ENCODE measurements around the gene VTI1A. TPM values are rescaled to one million over a fixed set of nuclear protein-coding genes. Genes with fewer than 3 reads are reported as not detected.
"Not testable (repeated sequence)": the region's sequence is repeated elsewhere in the genome, so short reads cannot be mapped to it uniquely, and the experiment has no call there.

VTI1A gene
- total RNA-seq, 1 experiment from 2014 or later = 33.4 TPM

DNA sequence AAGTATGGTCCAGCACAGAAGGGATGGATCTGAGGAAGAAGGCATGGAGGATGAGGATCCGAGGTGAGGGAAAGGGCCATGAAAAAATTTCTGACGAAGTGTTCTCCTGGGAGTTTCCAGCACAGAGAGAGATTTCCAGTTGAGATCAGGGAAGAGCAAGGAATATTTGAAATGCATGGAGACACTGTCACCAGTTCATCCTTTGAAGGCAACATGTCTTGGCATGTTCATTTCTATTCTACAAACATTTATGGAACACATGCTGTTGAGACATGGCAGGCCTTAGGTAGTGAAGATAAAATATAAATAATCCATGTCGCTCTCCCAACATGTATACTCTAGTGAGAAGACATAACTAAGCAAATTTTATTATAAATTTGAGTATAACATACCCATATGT lies 269.1 kb downstream of the VTI1A start:
- peaks cover 27% of the 10 kb centered on the region for H3K4me1 ChIP-seq (replicated peaks)
- no peak overlapping the region for H3K4me3 ChIP-seq
- no peak overlapping the region for H3K27ac ChIP-seq
- H3K27me3 ChIP-seq (replicated peaks) = no peaks in the 10 kb centered on the region
- no peak for DNase-seq (ENCODE audit: low read depth in 1 of 2, low spot score in 2 of 2)
- no peaks in the 10 kb centered on the region for H3K9me3 ChIP-seq (replicated peaks)
- peaks cover 4% of the 10 kb centered on the region; the same call in 1 of the 2 replicates for H3K36me3 ChIP-seq

DNA sequence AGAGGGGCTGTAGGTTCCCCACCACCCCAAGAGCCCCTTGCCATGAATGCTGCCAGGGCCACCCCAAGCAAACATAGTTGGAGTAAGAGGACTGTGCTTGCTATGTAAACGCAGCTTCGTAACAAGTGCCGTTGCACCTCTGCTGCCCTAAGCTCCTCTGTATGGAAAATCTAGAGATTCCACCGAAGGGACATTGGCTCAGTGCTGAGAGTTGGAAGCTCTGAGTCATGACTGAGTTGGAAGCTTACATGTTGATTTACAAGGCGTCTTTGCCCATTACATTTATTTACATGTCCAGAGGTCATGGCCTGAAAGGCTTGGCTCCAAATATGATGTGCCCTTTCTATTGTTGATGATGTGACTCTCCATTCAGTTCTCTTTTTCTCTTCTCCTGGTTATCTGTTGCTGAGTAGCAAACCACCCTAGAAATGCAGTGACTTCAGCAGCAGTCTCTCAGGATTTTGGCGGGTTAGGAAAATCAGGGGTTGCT lies 270.0 kb downstream of the VTI1A start:
- Histone ChIP-seq H3K27ac (peak overlapping the region; percentile 22; the same call in 1 of the 2 replicates), H3K4me3 (no peak overlapping the region), H3K36me3 (peaks cover 4% of the 10 kb centered on the region; the same call in 1 of the 2 replicates), H3K27me3 (replicated peaks) (no peaks in the 10 kb centered on the region), H3K9me3 (replicated peaks) (no peaks in the 10 kb centered on the region), H3K4me1 (replicated peaks) (peaks cover 18% of the 10 kb centered on the region)
- peak; percentile 51 to 70 for DNase-seq (ENCODE audit: low read depth in 1 of 2, low spot score in 2 of 2)

DNA sequence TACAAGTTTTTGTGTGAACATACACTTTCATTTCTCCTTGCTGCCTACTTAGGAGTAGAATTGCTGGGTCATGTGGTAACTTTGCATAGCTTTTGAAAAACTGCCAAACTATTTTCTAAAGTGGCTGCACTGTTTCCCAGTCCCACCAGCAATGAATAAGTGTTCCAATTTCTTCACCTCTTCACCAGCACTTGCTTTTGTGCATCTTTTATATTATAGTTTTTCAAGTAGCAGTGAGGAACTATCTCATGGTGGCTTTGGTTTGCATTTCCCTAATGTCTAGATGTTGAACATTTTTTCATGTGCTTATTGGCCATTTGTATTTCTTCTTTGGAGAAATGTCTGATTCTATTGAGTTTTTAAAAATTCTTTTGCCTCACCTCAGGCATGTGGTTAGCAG lies 273.2 kb downstream of the VTI1A start:
- peaks cover 17% of the 10 kb centered on the region for H3K4me1 ChIP-seq (replicated peaks)

DNA sequence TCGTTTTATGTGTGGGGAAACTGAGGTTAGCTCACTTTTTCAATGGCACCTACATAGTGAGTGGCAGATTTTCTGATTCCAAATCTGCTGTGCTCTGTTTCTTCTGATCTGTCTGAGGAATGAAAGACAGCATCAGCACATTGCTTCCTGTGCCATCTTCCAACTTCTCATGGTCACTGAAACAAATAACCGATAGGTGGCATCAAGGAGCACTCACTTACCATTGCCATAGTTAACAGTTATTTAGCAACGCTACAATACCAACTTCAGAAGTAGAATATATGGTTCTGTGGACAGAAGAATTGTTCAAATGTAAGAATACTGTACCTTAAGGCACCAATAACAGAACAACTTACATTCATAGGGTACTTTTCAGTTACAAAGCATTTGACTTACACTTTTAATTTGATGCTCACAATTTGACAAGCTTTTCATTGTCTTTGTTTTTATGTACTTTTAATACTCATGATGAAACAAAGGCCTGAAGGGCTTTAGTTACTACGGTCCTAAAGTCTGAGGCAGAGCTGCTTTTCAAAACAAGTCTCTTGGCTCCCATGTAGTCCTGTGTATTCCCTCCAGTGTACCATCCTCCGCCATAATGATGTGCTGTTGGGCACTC lies 274.2 kb downstream of the VTI1A start:
- Histone ChIP-seq H3K36me3 (peaks cover 2% of the 10 kb centered on the region; the same call in 1 of the 2 replicates), H3K4me3 (no peak overlapping the region), H3K4me1 (replicated peaks) (peaks cover 17% of the 10 kb centered on the region), H3K27ac (no peak overlapping the region), H3K27me3 (replicated peaks) (no peaks in the 10 kb centered on the region), H3K9me3 (replicated peaks) (no peaks in the 10 kb centered on the region)
- DNase-seq (ENCODE audit: low read depth in 1 of 2, low spot score in 2 of 2) = peak in 1 of 2 experiments; percentile 15

More for the DNA sequence above, 273.2 kb downstream of the VTI1A start:
- Histone ChIP-seq H3K36me3 (peaks cover 4% of the 10 kb centered on the region; the same call in 1 of the 2 replicates), H3K27me3 (replicated peaks) (no peaks in the 10 kb centered on the region), H3K4me3 (no peak overlapping the region), H3K9me3 (replicated peaks) (no peaks in the 10 kb centered on the region), H3K27ac (no peak overlapping the region)
- no peak for DNase-seq (ENCODE audit: low read depth in 1 of 2, low spot score in 2 of 2)

DNA sequence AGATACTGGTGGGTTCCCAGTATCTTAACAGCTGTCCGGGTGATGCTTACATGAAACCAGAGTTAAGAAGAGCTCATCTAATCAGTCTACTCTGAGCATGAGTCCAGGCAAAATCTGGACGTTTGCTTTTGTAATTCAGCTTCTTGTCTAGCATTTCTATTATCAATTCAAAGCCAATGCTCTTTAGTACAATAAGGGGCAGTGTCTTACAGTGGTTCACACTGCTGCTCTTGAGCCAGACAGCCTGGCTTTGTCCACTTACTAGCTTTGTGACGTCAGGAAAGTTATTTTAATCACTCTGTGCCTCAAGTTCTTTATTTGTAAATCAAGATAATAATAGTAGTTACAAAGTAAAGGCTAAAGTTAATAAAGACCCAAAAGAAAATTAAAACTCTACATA lies 275.7 kb downstream of the VTI1A start:
- DNase-seq (ENCODE audit: low read depth in 1 of 2, low spot score in 2 of 2) = no peak
- peaks cover 1% of the 10 kb centered on the region for H3K4me1 ChIP-seq (replicated peaks)
- H3K36me3 ChIP-seq = no peaks in the 10 kb centered on the region
- H3K27me3 ChIP-seq (replicated peaks) = no peaks in the 10 kb centered on the region
- no peaks in the 10 kb centered on the region for H3K9me3 ChIP-seq (replicated peaks)
- H3K27ac ChIP-seq = no peak overlapping the region
- no peak overlapping the region for H3K4me3 ChIP-seq

DNA sequence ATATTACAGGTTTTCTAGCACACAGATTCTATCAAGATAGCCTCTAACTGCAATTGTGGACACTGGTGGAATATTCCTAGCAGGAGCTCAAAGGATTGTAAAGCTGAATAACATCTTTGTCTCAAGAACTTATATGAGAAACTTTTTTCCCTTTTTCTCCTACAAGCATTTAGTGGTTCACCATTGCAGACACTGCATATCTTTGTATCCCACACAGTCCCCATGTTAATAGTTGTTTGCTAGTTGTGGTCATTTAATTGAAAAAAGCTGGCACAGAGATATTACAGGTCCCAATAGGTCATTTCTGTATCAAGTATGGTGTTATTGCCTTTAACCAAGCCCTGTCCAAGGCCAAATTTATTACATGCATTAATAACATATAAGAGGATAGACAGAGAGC lies 276.9 kb downstream of the VTI1A start:
- H3K27me3 ChIP-seq (replicated peaks) = no peaks in the 10 kb centered on the region
- H3K4me1 ChIP-seq (replicated peaks) = no peaks in the 10 kb centered on the region
- DNase-seq (ENCODE audit: low read depth in 1 of 2, low spot score in 2 of 2) = no peak
- no peaks in the 10 kb centered on the region for H3K9me3 ChIP-seq (replicated peaks)
- no peak overlapping the region for H3K27ac ChIP-seq
- H3K4me3 ChIP-seq = no peak overlapping the region
- no peaks in the 10 kb centered on the region for H3K36me3 ChIP-seq

DNA sequence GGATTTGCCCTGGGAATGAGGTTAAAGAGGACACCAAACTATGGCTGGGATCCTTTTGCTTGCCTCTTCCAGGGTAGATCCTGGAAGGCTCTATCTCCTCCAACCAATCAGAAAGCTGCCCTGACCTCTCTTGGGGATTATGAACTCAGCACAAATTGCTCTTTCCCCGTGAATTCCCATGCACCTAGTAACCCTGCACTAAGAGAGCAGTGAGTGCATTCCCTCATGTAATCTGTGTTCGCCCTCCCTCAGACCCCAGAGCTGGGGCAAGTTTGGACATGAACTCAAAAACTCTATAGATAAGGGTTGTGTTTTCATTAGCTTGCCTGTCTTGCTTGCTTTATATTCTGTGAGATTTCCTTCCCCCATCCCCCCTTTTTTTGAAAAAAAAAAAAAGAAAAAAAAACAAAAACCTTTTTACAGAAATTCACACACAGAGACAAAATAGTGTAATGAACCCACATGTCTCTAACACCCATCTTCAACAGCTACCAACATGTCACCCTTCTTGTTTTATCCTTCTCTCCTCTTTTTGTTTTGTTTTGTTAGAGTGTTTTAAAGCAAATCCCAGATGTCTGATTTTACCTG lies 277.5 kb downstream of the VTI1A start:
- no peaks in the 10 kb centered on the region for H3K27me3 ChIP-seq (replicated peaks)
- DNase-seq (ENCODE audit: low read depth in 1 of 2, low spot score in 2 of 2) = no peak
- no peaks in the 10 kb centered on the region for H3K36me3 ChIP-seq
- H3K9me3 ChIP-seq (replicated peaks) = no peaks in the 10 kb centered on the region
- H3K4me1 ChIP-seq (replicated peaks) = no peaks in the 10 kb centered on the region
- H3K27ac ChIP-seq = no peak overlapping the region
- H3K4me3 ChIP-seq = no peak overlapping the region

DNA sequence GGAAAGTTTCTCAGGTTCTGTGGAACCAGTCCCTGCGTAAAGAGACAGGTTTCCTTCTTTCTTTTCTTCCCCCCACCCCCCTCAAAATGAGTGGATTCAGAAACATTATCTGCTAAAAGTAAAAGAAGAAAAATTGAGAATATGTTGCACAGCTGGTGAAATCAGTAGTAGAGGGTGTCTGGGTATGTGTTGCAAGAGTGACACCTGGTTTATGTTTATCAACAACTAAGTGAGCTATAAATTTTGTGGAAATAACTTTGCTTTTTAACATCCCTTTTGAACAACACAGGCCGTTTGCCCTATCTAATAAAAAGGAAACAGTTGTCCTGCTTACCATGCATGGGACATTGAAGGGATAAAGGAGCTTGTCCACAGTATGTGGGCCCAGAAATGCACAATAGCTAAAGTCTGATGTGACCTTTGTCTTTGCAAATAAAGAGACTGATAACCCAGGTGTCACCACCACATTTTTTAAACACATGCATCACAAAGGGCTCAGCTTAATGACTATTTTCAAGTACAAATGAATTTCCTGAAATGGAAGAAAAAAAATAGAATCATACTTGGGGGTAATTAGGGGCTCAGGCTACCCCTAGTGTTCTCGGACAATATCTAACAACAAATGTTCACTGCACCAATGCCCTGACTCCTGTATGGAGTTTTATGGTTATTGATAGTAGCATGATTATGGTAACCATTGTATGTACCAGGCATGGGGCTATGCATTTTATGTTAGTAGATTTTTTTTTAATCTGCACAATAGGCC lies 281.3 kb downstream of the VTI1A start:
- no peak for DNase-seq (ENCODE audit: low read depth in 1 of 2, low spot score in 2 of 2)
- no peak overlapping the region for H3K27ac ChIP-seq
- no peaks in the 10 kb centered on the region for H3K27me3 ChIP-seq (replicated peaks)
- peaks cover 15% of the 10 kb centered on the region for H3K4me1 ChIP-seq (replicated peaks)
- H3K9me3 ChIP-seq (replicated peaks) = no peaks in the 10 kb centered on the region
- no peak overlapping the region for H3K4me3 ChIP-seq
- no peaks in the 10 kb centered on the region for H3K36me3 ChIP-seq

DNA sequence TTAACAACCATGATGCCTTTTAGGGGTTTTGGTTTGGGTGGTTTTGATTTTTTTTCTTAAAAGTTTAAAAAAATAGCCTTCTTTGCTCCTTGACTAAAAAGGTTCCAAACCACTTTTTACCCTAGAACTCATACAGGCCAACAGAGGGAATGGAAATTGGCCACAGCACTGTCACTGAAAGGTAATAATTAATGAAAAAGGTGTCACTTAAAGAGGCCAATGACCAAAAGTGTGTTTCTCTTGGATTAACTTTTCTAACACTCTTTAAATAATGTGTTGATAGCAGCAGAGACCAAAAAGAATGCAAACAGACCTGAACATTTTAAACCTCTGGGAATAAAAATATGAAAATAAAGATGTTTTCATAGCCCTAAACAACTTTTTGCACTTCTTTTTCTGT lies 282.0 kb downstream of the VTI1A start:
- DNase-seq (ENCODE audit: low read depth in 1 of 2, low spot score in 2 of 2) = no peak
- H3K36me3 ChIP-seq = no peaks in the 10 kb centered on the region
- H3K27ac ChIP-seq = no peak overlapping the region
- H3K4me1 ChIP-seq (replicated peaks) = peaks cover 16% of the 10 kb centered on the region
- no peaks in the 10 kb centered on the region for H3K27me3 ChIP-seq (replicated peaks)
- no peak overlapping the region for H3K4me3 ChIP-seq
- no peaks in the 10 kb centered on the region for H3K9me3 ChIP-seq (replicated peaks)

DNA sequence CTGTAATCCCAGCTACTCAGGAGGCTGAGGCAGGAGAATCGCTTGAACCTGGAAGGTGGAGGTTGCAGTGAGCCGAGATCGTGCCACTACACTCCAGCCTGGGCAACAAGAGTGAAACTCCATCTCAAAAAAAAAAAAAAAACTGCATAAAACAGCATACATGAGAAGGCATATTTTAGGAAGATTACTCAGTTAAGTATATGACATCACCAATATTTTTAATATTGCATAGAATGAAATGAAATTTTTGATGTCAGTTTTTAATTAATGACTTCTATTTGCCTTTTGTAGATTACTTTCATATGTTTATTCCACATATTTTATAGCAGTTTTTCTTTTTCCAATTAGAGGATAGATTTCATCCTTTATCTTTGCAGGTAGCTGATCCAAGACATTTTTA lies 284.4 kb downstream of the VTI1A start:
- not testable (repeated sequence) for DNase-seq (ENCODE audit: low read depth in 1 of 2, low spot score in 2 of 2); H3K27me3 ChIP-seq (replicated peaks); H3K27ac ChIP-seq; H3K36me3 ChIP-seq; H3K4me3 ChIP-seq; H3K9me3 ChIP-seq (replicated peaks)
- peaks cover 16% of the 10 kb centered on the region for H3K4me1 ChIP-seq (replicated peaks)

DNA sequence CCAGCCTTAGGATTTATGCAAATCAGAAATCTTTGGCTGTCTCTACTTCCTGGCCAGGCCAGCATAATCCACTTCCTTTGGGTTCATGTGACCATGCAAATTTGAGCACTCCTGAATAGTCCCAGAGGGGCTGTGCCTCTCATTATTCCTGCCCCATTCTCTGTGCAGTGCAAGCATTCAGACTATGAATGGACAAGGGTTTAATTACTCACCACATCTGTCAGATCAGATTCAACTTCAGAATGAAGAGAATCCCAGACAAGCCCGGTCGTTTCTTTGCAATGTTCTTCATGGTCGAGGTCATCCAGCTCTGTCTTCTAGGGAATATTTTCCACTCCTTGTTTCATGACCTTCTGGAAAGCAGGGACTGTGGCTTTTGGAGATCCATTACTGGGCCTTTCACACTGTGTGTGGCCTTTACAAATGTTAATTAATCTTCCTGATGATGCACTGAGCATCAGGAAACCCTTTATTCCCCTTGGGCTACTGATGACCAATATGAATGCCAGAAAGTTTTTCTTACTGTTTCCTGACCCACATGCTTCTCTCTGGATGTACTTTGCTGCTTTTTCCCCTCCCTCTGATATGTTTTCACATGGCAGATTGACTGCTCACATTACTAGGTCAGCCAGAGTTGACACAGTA lies 285.4 kb downstream of the VTI1A start:
- no peak overlapping the region for H3K27ac ChIP-seq
- H3K9me3 ChIP-seq (replicated peaks) = no peaks in the 10 kb centered on the region
- peak in 1 of 2 experiments; percentile 33 for DNase-seq (ENCODE audit: low read depth in 1 of 2, low spot score in 2 of 2)

DNA sequence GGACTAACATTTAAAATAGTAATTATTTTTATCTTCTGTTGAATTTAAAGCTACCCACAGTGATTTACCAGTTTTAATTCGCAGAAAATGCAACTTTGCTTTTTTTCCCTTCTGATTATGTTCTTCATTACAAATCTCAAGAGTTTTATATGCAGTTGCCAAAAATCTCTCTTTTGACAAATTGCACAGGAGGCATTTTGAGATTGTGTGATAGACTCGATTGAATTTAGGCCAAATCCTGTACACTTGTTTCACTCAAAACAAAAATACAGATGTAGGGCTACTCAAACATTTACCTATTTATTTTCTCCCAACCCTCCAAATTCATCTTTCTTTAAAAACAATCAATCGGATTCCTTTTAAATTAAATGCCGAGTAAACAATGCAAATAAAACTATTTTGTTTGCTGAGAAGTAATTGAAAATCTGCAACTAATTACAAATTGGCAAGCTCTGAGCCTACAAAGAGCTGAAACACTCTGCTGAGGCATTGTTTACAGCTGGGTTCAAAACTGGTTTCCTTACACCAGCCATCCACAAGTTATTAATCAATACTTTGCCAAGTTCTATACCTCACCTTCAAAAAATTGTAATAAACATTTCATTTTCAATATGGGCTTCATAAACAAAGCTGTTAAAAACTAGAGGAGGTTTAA lies 288.2 kb downstream of the VTI1A start:
- H3K27ac ChIP-seq = no peak overlapping the region
- no peaks in the 10 kb centered on the region for H3K9me3 ChIP-seq (replicated peaks)
- H3K36me3 ChIP-seq = no peaks in the 10 kb centered on the region
- H3K4me1 ChIP-seq (replicated peaks) = peaks cover 16% of the 10 kb centered on the region
- no peak overlapping the region for H3K4me3 ChIP-seq
- no peak for DNase-seq (ENCODE audit: low read depth in 1 of 2, low spot score in 2 of 2)
- no peaks in the 10 kb centered on the region for H3K27me3 ChIP-seq (replicated peaks)

More for the DNA sequence above, 285.4 kb downstream of the VTI1A start:
- no peak overlapping the region for H3K4me3 ChIP-seq
- peaks cover 16% of the 10 kb centered on the region for H3K4me1 ChIP-seq (replicated peaks)
- H3K27me3 ChIP-seq (replicated peaks) = no peaks in the 10 kb centered on the region
- no peaks in the 10 kb centered on the region for H3K36me3 ChIP-seq
